PFSK-1 (cell line): Measurements from ENCODE around the gene PYGL.

Experiments used
- FOXP2 ChIP-seq: optimal IDR thresholded peaks from 2 replicates; pipeline ENCODE3; 2011; ENCODE audit warnings: borderline replicate concordance, control low read depth, inconsistent platforms; ENCODE audit not compliant: insufficient read depth; ENCODE audit errors: extremely low read length, extremely low read depth
- POLR2AphosphoS5 ChIP-seq: IDR thresholded peaks from 2 replicates; pipeline ENCODE4 v1.6.1; 2012; ENCODE audit warnings: low read depth, mild to moderate bottlenecking, control low read depth, low read length, moderate library complexity
- REST ChIP-seq, 2 experiments: IDR thresholded peaks; 2 replicates each; pipeline versions ENCODE4 v1.6.1 to v1.8.0; 2011 to 2012; ENCODE audit warnings: low read depth in 2 of 2, low read length in 2 of 2, control low read depth in 1 of 2, inconsistent platforms in 1 of 2, mild to moderate bottlenecking in 1 of 2, moderate library complexity in 1 of 2; ENCODE audit not compliant: insufficient read depth in 1 of 2
- SIN3A ChIP-seq: IDR thresholded peaks from 2 replicates; pipeline ENCODE4 v1.6.1; 2012; ENCODE audit warnings: mild to moderate bottlenecking, low read length, moderate library complexity, borderline replicate concordance; ENCODE audit not compliant: insufficient read depth

GRCh38 chr14:50954811-50955372 lies 10.6 kb upstream of the PYGL start:
- TF ChIP-seq REST (IDR thresholded peaks at IDR 0.05; ENCODE audit: insufficient read depth in 1 of 2, low read depth in 2 of 2, low read length in 2 of 2) (no peak), FOXP2 (no peak), SIN3A (no peak), POLR2AphosphoS5 (no peak)
